CD4-positive, alpha-beta memory T cell (primary cell): Measurements from ENCODE around the gene LAGE3. TPM values are rescaled to one million over a fixed set of nuclear protein-coding genes. Genes with fewer than 3 reads are reported as not detected.
"Not testable (repeated sequence)": the region's sequence is repeated elsewhere in the genome, so short reads cannot be mapped to it uniquely, and the experiment has no call there.

ENCODE experiments used
- CTCF ChIA-PET: fragments of 350-600 bp; sonication (Branson Sonifier 250); formaldehyde crosslinking; loops from one replicate; lab custom pipeline; 2021; ENCODE audit warnings: inconsistent platforms; ENCODE audit not compliant: partially characterized antibody; lab: Charles Lee
- POLR2A ChIA-PET: fragments of 350-600 bp; sonication (Branson Sonifier 250); formaldehyde crosslinking; loops from one replicate; lab custom pipeline; 2021; ENCODE audit not compliant: partially characterized antibody; lab: Charles Lee
- DNase-seq, 5 donors: peaks; one replicate each; pipeline versions ENCODE4 v3.0.0 to v3.0.0-alpha.2; 2020 to 2022; ENCODE audit warnings: mixed read lengths in 1 of 5
- H3K27ac ChIP-seq: one replicate; pipeline ENCODE4 v1.7.0; 2013; ENCODE audit warnings: low read depth, low read length
- H3K27me3 ChIP-seq: 2 replicates; pipeline ENCODE4 v1.7.0; 2013; ENCODE audit warnings: mild to moderate bottlenecking, low read length, moderate library complexity; ENCODE audit not compliant: insufficient read depth
- H3K36me3 ChIP-seq: 2 replicates; pipeline ENCODE4 v1.7.0; 2013; ENCODE audit warnings: mild to moderate bottlenecking, low read length, moderate library complexity; ENCODE audit not compliant: insufficient read depth
- H3K4me1 ChIP-seq: 2 replicates; pipeline ENCODE4 v1.7.0; 2013; ENCODE audit warnings: mild to moderate bottlenecking, low read length, moderate library complexity; ENCODE audit not compliant: insufficient read depth
- H3K4me3 ChIP-seq, 2 donors: one replicate each; pipeline ENCODE4 v1.7.0; 2013; ENCODE audit warnings: low read length in 2 of 2, mild to moderate bottlenecking in 1 of 2
- H3K9me3 ChIP-seq, 2 donors: one replicate each; pipeline ENCODE4 v1.7.0; 2013; ENCODE audit warnings: low read length in 2 of 2, control low read depth in 1 of 2; ENCODE audit not compliant: control insufficient read depth in 1 of 2
- H3K27ac Mint-ChIP-seq, 7 donors: one replicate each; pipeline ENCODE4 v1.8.0; 2020 to 2021; ENCODE audit warnings: mixed read lengths in 7 of 7, mild to moderate bottlenecking in 6 of 7, inconsistent platforms in 3 of 7, moderate library complexity in 3 of 7
- H3K27me3 Mint-ChIP-seq, 2 donors: one replicate each; pipeline ENCODE4 v1.8.0; 2020 to 2021; ENCODE audit warnings: mixed read lengths in 2 of 2
- H3K36me3 Mint-ChIP-seq, 2 donors: one replicate each; pipeline ENCODE4 v1.8.0; 2020 to 2021; ENCODE audit warnings: mixed read lengths in 2 of 2, inconsistent platforms in 1 of 2, mild to moderate bottlenecking in 1 of 2
- H3K4me1 Mint-ChIP-seq, 4 donors: one replicate each; pipeline ENCODE4 v1.8.0; 2020 to 2021; ENCODE audit warnings: mixed read lengths in 4 of 4, mild to moderate bottlenecking in 1 of 4
- H3K4me3 Mint-ChIP-seq, 8 donors: one replicate each; pipeline ENCODE4 v1.8.0; 2020 to 2021; ENCODE audit warnings: mixed read lengths in 8 of 8, mild to moderate bottlenecking in 7 of 8, moderate library complexity in 6 of 8, inconsistent platforms in 3 of 8
- H3K9me3 Mint-ChIP-seq, 8 donors: one replicate each; pipeline ENCODE4 v1.8.0; 2020 to 2021; ENCODE audit warnings: mixed read lengths in 8 of 8, mild to moderate bottlenecking in 5 of 8, inconsistent platforms in 3 of 8, moderate library complexity in 1 of 8
- intact Hi-C: fragments of 100-400 bp; cut with micrococcal nuclease; formaldehyde crosslinking; loops from one replicate; pipeline ENCODE4 v1.15.1; 2023
- polyA plus RNA-seq, 2 donors: library from polyadenylated mRNA; unstranded; fragments of 300-500 nt; fragmentation: Illumina TruSeq; gene quantifications; one replicate each; pipeline ENCODE4 v1.2.3, GENCODE V29; 2021
- total RNA-seq, 2 experiments: library from RNA; stranded (reverse); gene quantifications; one replicate each; pipeline ENCODE4 v1.2.3, GENCODE V29; 2021

Gene LAGE3
- total and polyA plus RNA-seq, 4 experiments from 2014 or later = 18.5 to 58.0 (median 32.7) TPM

DNA sequence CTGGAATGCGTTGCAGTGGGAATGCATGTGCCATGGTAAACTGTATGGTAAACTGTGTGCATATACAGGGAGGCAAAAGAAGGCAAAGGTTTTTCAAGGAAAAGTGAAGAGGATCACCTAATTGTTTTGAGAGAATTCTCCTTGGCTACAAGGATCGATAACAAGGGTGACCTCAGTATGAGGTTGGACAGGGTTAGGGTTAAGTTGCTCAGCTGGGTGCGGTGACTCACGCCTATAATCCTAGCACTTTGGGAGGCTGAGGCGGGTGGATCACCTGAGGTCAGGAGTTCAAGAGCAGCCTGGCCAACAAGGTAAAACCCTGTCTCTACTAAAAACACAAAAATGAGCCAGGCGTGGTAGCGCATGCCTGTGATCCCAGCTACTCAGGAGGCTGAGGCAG is 22.3 kb upstream of the LAGE3 start:
- H3K4me1 ChIP-seq, H3K9me3 Mint-ChIP-seq, CTCF ChIA-PET, H3K27me3 Mint-ChIP-seq, DNase-seq, intact Hi-C loops, H3K27me3 ChIP-seq, H3K27ac Mint-ChIP-seq, H3K9me3 ChIP-seq, H3K36me3 ChIP-seq, H3K27ac ChIP-seq, H3K4me1 Mint-ChIP-seq, H3K4me3 ChIP-seq, H3K4me3 Mint-ChIP-seq, H3K36me3 Mint-ChIP-seq: not testable (repeated sequence)
- POLR2A ChIA-PET = interaction anchor here (0.7 kb wide), 1 partner anchor 11 kb away, joined by 3 read pairs; no protein-coding TSS in a partner anchor

DNA sequence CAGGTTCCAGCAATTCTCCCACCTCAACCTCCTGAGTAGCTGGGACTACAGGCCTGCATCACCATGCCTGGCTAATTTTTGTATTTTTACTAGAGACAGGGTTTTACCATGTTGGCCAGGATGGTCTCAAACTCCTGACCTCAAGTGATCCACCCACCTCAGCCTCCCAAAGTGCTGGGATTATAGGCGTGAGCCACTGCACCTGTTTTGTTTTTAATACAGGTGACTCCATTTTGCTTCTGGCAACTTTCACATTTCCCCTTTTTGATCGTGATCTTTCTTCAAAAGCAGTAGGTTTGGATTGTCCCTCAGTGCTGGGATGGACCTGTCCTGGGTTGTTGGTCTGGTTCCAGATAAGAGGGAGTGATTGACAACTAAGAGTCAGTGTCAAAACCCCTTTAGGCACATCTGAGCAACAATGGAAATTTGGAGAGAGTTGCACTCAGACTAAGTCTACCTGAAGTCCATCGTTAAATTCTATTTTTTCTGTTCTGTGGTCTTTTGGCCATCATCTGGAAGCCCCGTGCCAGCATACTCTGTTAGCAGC is 17.6 kb upstream of the LAGE3 start:
- H3K27ac Mint-ChIP-seq, H3K36me3 Mint-ChIP-seq, H3K4me1 ChIP-seq, POLR2A ChIA-PET, H3K27me3 ChIP-seq, DNase-seq, H3K4me3 ChIP-seq, H3K27me3 Mint-ChIP-seq, H3K4me1 Mint-ChIP-seq, H3K4me3 Mint-ChIP-seq, H3K9me3 Mint-ChIP-seq, H3K9me3 ChIP-seq, H3K36me3 ChIP-seq, H3K27ac ChIP-seq: not testable (repeated sequence)
- intact Hi-C loops = loop anchor here (10.0 kb wide), 1 partner anchor 402 kb away; the partner anchor contains the start of gene MECP2
- CTCF ChIA-PET = interaction anchor here (0.6 kb wide), 1 partner anchor 98 kb away, joined by 3 read pairs; no protein-coding TSS in a partner anchor

DNA sequence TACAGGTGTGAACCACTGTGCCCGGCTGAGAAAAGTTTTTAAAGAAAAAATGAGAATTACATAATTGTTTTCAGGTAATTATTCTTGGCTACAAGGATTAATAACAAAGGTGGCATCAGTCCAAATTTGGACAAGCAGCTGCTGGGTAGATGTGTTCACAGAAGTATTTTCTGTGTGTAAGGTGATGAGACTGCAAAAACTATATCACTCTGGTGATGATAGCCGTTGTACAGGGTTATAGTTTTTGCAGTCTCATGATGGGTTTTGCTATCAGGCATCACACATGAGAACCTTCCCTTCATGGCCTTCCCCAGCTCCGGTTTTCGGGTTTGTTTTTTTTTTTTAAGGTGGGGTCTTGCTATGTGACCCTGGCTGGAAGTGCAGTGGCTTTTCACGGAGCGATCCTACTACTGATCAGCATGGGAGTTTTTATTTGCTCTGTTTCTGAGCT is 16.4 kb upstream of the LAGE3 start:
- H3K27ac ChIP-seq = no peak overlapping the region
- H3K27me3 Mint-ChIP-seq = no peaks in the 10 kb centered on the region
- no peak for DNase-seq
- no peak overlapping the region for H3K27ac Mint-ChIP-seq
- no peak overlapping the region for H3K4me3 Mint-ChIP-seq
- ChIA-PET POLR2A (interaction anchor here (0.6 kb wide), 1 partner anchor 112 kb away, joined by 3 read pairs; no protein-coding TSS in a partner anchor), CTCF (interaction anchor here (0.5 kb wide), 1 partner anchor 34 kb away, joined by 5 read pairs; no protein-coding TSS in a partner anchor)
- H3K4me3 ChIP-seq = no peak overlapping the region
- intact Hi-C loops = loop anchor here (10.0 kb wide), 1 partner anchor 401 kb away; the partner anchor contains the start of gene MECP2
- H3K9me3 ChIP-seq = no peaks in the 10 kb centered on the region
- H3K4me1 Mint-ChIP-seq = peaks cover 0 to 6% (median 0%) of the 10 kb centered on the region in 4 donors
- H3K36me3 Mint-ChIP-seq = peaks cover 0 to 2% of the 10 kb centered on the region in 2 donors
- H3K27me3 ChIP-seq = no peaks in the 10 kb centered on the region
- no peaks in the 10 kb centered on the region for H3K9me3 Mint-ChIP-seq
- H3K36me3 ChIP-seq = no peaks in the 10 kb centered on the region
- no peaks in the 10 kb centered on the region for H3K4me1 ChIP-seq

DNA sequence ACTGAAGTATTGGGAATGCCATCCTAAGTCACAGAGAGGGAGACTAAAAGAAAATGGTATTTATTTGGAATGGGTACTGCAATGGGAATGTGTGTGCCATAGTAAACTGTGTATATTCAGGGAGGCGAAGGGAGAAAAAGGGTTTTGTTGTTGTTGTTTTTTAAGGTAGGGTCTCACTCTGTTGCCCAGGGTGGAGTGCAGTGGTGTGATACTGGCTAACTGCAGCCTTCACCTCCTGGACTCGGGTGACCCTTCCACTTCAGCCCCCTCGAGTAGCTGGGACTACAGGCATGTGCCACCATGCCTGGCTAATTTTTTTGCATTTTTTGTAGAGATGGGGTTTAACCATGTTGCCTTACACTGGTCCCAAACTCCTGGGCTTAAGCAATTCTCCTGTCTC is 15.6 kb upstream of the LAGE3 start:
- H3K27me3 ChIP-seq = no peaks in the 10 kb centered on the region
- ChIA-PET CTCF (interaction anchor here (0.5 kb wide), 1 partner anchor 35 kb away, joined by 5 read pairs; no protein-coding TSS in a partner anchor), POLR2A (interaction anchor here (0.6 kb wide), 1 partner anchor 111 kb away, joined by 3 read pairs; no protein-coding TSS in a partner anchor)
- H3K4me1 Mint-ChIP-seq = peaks cover under 1 to 8% (median 1%) of the 10 kb centered on the region in 4 donors
- H3K9me3 Mint-ChIP-seq = no peaks in the 10 kb centered on the region
- no peak overlapping the region for H3K4me3 Mint-ChIP-seq
- H3K36me3 Mint-ChIP-seq = peaks cover 0 to 2% of the 10 kb centered on the region in 2 donors
- no peak for DNase-seq
- H3K27ac ChIP-seq = no peak overlapping the region
- no peaks in the 10 kb centered on the region for H3K36me3 ChIP-seq
- intact Hi-C loops = loop anchor here (5.0 to 10.0 kb wide), 2 partner anchors 52 to 400 kb away; partner anchors contain the start of genes FAM50A and MECP2
- H3K27ac Mint-ChIP-seq = no peak overlapping the region
- no peaks in the 10 kb centered on the region for H3K27me3 Mint-ChIP-seq
- no peak overlapping the region for H3K4me3 ChIP-seq
- H3K4me1 ChIP-seq = peaks cover 2% of the 10 kb centered on the region
- no peaks in the 10 kb centered on the region for H3K9me3 ChIP-seq

DNA sequence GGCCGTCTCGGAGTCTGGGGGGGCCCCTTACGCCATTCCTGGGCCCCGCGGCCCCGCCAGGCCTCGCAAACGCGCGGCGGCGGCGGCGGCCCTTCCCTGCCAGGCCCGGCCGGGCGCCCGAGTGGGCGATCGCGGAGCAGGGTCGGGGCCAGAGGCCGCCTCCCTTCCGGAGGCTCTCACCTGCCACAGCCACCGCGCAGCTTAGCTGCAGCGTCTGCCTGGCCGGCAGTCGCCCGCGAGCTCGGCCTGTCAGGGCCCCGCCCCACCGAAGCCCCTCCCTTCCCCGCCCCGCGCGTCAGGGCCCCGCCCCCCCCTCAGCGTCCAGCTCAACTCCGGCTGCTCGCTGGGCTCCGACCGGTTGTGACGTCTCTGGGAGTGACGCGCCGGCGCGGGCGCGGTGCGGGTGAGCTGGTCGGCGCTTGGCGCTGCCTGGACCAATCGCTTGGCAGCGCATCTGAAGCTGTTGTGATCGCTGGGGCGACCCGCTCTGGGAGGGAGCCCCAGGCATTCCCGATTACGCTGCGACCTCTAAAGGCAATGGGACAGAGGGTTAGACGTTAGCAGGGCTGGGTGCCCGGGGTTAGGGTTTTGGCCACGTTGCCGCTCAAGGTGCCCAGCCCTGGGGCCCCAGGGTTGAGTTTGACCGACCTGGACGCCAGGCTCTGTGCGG is 11.5 kb upstream of the LAGE3 start, which contains the start of gene SLC10A3:
Gene SLC10A3 (minus strand): TSS at position 216 of the 670 bp plus-strand sequence. CDS start 1,689 bp downstream, outside the sequence.
- ChIA-PET POLR2A (interaction anchor here (0.5 to 8.9 kb wide), 24 partner anchors 7 to 564 kb away, joined by 3 to 111 read pairs (median 6); partner anchors contain the start of genes ATP6AP1, FAM3A, FAM50A and FLNA), CTCF (interaction anchor here (0.6 to 2.1 kb wide), 4 partner anchors 36 to 92 kb away, joined by 3 to 5 read pairs (median 4); partner anchors contain the start of gene ATP6AP1)
- Mint-ChIP-seq H3K9me3 (no peaks in the 10 kb centered on the region), H3K4me3 (peak within 1 kb of the TSS; percentile 87 to 93 (median 89)), H3K27ac (peak within 1 kb of the TSS; percentile 90 to 97 (median 93)), H3K27me3 (no peaks in the 10 kb centered on the region), H3K4me1 (peaks cover 5 to 31% (median 16%) of the 10 kb centered on the region in 4 donors), H3K36me3 (peaks cover 0 to 7% of the 10 kb centered on the region in 2 donors)
- Histone ChIP-seq H3K4me1 (peaks cover 28% of the 10 kb centered on the region), H3K4me3 (peak within 1 kb of the TSS; percentile 42 to 57), H3K36me3 (no peaks in the 10 kb centered on the region), H3K9me3 (no peaks in the 10 kb centered on the region), H3K27me3 (no peaks in the 10 kb centered on the region), H3K27ac (peak within 1 kb of the TSS; percentile 71)
- intact Hi-C loops = loop anchor here (1.0 to 10.0 kb wide), 5 partner anchors 11 to 396 kb away; partner anchors contain the start of genes FAM3A, FAM50A, LAGE3 and MECP2
- DNase-seq = peak; percentile 83 to 92 (median 86)

DNA sequence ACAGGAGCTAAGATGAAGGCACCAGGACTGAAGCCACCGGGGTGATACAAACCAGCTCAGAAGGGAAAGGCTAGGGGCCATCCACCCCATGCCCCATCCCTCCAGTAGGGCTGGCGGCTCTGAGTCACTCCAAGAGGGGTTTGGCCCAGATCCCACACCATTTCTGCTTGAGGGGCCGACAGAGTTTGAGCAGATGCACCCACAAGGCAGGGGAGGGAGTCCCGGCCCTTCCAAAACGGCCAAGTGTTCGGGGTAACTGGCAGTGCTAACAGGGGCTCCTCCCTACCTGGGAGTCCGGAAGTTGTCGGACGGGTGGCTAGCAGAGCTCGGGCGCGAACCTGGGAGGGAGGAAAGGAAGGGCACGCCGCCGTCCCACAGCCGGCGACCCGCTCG is 10.9 kb upstream of the LAGE3 start:
- DNase-seq = peak in 2 of 5 donors; percentile 29 to 54
- H3K27ac Mint-ChIP-seq = peak overlapping the region; percentile 90 to 95 (median 91)
- Histone ChIP-seq H3K27me3 (no peaks in the 10 kb centered on the region), H3K27ac (peak overlapping the region; percentile 71), H3K36me3 (no peaks in the 10 kb centered on the region), H3K4me1 (peaks cover 33% of the 10 kb centered on the region), H3K4me3 (peak overlapping the region; percentile 42 to 46), H3K9me3 (no peaks in the 10 kb centered on the region)
- H3K27me3 Mint-ChIP-seq = no peaks in the 10 kb centered on the region
- intact Hi-C loops = loop anchor here (1.0 to 10.0 kb wide), 5 partner anchors 11 to 395 kb away; partner anchors contain the start of genes FAM3A, FAM50A, LAGE3 and MECP2
- peak overlapping the region; percentile 84 to 89 (median 88) for H3K4me3 Mint-ChIP-seq
- H3K9me3 Mint-ChIP-seq = no peaks in the 10 kb centered on the region
- CTCF ChIA-PET = interaction anchor here (0.6 to 2.1 kb wide), 6 partner anchors 37 to 91 kb away, joined by 3 to 5 read pairs (median 4); partner anchors contain the start of gene ATP6AP1
- POLR2A ChIA-PET = interaction anchor here (0.7 to 8.9 kb wide), 23 partner anchors 8 to 563 kb away, joined by 3 to 111 read pairs (median 7); partner anchors contain the start of genes ATP6AP1, FAM3A, FAM50A and FLNA
- peaks cover 5 to 36% (median 16%) of the 10 kb centered on the region in 4 donors for H3K4me1 Mint-ChIP-seq
- peaks cover 0 to 7% of the 10 kb centered on the region in 2 donors for H3K36me3 Mint-ChIP-seq
